Measurements from ENCODE around the gene PRKCI.

PRKCI gene

DNA sequence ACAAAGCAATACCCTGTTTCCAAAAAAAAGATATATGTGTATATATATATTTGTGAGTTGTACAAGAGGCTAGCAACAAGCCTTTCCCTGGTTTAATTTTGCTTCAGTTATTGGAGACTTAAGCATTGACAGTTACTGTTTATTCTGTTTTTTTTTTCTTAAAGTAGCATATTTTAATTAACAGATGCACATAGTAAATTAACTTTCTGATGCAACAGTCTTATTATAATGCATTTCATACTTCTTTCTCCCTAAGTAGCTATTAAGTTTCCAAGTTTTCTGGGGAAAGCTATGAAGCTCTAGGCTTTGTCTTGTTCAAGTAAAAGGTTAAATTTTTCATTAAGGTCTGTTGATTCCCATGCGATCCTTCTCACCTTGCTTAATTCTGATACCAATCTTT, 17.9 kb downstream of the PRKCI start:
- in situ Hi-C loops (cut with HindIII; ENCODE audit: low sequenced_read_pairs) = no loop called here
- no peak for DNase-seq (ENCODE audit: low read depth, low spot score)
- TF ChIP-seq, protein P1, sequence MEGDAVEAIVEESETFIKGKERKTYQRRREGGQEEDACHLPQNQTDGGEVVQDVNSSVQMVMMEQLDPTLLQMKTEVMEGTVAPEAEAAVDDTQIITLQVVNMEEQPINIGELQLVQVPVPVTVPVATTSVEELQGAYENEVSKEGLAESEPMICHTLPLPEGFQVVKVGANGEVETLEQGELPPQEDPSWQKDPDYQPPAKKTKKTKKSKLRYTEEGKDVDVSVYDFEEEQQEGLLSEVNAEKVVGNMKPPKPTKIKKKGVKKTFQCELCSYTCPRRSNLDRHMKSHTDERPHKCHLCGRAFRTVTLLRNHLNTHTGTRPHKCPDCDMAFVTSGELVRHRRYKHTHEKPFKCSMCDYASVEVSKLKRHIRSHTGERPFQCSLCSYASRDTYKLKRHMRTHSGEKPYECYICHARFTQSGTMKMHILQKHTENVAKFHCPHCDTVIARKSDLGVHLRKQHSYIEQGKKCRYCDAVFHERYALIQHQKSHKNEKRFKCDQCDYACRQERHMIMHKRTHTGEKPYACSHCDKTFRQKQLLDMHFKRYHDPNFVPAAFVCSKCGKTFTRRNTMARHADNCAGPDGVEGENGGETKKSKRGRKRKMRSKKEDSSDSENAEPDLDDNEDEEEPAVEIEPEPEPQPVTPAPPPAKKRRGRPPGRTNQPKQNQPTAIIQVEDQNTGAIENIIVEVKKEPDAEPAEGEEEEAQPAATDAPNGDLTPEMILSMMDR (IDR thresholded peaks at IDR 0.05; ENCODE audit: low read depth, low read length) = no peak
- H3K4me3 ChIP-seq (ENCODE audit: low read depth, low read length) = no peak overlapping the region

DNA sequence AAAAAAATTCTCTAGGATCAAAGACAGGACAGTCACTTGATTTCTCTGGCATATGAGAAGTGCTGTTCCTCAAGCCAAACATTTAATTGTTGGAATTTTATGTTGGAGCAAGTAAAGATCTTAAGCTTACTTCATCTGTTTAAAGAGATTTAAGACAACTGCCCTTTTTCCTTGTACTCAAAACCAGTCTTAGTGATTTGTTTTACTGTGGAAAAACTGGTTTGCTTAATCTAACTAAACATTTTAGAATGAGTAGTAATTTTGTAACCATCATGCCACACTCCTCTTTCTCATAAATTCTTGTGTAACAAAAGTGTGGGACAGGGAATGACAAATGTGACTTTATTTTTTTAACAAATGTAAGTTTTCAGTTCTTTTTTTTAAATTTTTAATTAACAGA, 18.4 kb downstream of the PRKCI start:
- in situ Hi-C loops (cut with HindIII; ENCODE audit: low sequenced_read_pairs) = no loop called here
- TF ChIP-seq, protein P1 (IDR thresholded peaks at IDR 0.05; ENCODE audit: low read depth, low read length) = no peak
- H3K4me3 ChIP-seq (ENCODE audit: low read depth, low read length) = no peak overlapping the region
- DNase-seq (ENCODE audit: low read depth, low spot score) = no peak

DNA sequence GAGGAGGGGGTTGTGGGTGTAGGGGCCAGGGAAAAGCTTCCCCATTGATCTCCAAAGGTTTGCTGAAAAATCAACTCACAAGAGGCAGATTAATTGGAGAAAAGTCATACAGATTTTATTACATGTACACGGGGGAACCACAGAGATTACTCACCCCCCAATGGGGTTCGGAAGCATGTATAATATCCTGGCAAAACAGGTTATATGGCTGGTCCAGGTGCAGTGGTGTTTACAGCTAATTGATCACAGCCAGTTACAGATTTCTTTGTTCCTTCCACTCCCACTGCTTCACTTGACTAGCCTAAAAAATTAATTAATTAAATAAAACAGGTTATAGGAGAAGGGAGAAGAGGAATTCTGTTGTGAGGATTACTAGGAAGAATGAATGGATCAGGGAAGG, 22.4 kb downstream of the PRKCI start:
- DNase-seq (ENCODE audit: low read depth, low spot score) = no peak
- no peak overlapping the region for H3K4me3 ChIP-seq (ENCODE audit: low read depth, low read length)
- TF ChIP-seq, protein P1 (IDR thresholded peaks at IDR 0.05; ENCODE audit: low read depth, low read length) = no peak
- in situ Hi-C loops (cut with HindIII; ENCODE audit: low sequenced_read_pairs) = no loop called here

DNA sequence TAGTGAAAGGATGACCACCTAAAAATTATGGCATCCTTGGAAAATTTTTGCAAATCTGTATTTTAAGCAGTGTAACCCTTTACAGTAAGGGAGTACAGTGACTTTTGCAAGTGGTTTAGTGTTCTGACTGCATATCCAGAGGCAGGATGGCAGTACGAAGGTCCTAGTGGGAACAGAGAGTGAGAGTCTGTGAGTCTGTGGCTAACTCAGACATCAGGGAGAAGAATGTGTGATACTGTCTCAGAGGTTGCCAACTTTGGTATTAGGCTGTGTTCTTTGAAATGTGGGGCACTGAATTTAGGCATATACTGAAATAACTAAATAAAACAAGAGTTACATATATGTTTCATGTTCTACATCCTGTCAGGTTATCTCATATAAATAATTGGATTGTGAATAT, 25.7 kb downstream of the PRKCI start:
- in situ Hi-C loops (cut with HindIII; ENCODE audit: low sequenced_read_pairs) = no loop called here
- TF ChIP-seq, protein P1 (IDR thresholded peaks at IDR 0.05; ENCODE audit: low read depth, low read length) = no peak
- DNase-seq (ENCODE audit: low read depth, low spot score) = no peak
- H3K4me3 ChIP-seq (ENCODE audit: low read depth, low read length) = no peak overlapping the region

DNA sequence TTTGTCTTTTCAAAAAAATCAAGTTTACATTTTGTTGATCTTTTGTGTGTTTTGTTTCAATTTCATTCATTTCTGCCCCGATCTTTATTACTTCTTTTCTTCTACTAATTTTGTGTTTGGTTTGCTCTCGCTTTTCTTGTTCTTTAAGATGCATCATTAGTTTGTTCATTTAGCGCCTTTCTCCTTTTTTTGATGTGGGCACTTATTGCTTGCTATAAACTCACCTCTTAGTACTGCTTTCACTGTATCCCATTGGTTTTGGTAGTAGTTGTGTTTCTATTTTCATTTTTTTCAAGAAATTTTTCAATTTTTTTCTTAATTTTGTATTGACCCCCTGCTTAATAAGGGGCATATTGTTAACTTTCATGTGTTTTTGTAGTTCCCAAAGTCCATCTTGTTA, 34.4 kb downstream of the PRKCI start:
- no peak for DNase-seq (ENCODE audit: low read depth, low spot score)
- TF ChIP-seq, protein P1 (IDR thresholded peaks at IDR 0.05; ENCODE audit: low read depth, low read length) = no peak
- in situ Hi-C loops (cut with HindIII; ENCODE audit: low sequenced_read_pairs) = no loop called here
- H3K4me3 ChIP-seq (ENCODE audit: low read depth, low read length) = no peak overlapping the region

DNA sequence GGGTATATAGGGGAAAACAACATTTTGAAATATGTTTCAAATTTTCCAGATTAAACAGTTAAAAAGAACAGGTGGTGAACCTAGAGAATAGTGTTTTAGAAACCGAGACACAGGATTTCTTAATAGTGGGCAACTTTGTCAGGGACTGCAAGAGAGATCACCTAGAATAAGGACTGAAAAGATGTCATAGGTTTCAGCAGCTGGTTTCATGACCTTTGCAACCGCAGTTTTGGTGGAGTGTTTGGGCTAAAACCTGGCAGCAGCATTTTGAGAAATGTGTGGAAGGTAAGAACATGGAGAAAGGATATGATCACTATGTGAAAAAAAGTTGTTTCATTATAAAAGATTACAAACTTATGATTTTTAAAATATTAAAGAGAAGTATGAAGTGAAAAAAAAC, 34.9 kb downstream of the PRKCI start:
- no peak overlapping the region for H3K4me3 ChIP-seq (ENCODE audit: low read depth, low read length)
- DNase-seq (ENCODE audit: low read depth, low spot score) = no peak
- in situ Hi-C loops (cut with HindIII; ENCODE audit: low sequenced_read_pairs) = no loop called here
- TF ChIP-seq, protein P1 (IDR thresholded peaks at IDR 0.05; ENCODE audit: low read depth, low read length) = no peak

DNA sequence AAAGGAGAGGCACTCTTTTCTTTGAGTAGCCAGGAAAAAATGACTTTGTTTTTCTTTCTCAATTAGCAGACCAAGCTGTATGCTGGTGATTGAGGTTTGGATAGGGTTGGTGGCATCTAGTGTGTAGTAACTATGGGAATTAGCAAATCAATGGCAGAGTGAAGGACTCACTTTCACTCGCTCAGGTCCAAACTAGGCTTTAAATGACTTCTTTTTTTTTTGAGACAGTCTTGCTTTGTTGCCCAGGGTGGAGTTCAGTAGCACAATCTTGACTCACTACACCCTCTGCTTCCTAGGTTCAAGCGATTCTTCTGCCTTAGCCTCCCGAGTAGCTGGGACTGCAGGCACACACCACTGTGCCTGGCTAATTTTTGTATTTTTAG, 35.9 kb downstream of the PRKCI start:
- TF ChIP-seq, protein P1 (IDR thresholded peaks at IDR 0.05; ENCODE audit: low read depth, low read length) = no peak
- H3K4me3 ChIP-seq (ENCODE audit: low read depth, low read length) = no peak overlapping the region
- DNase-seq (ENCODE audit: low read depth, low spot score) = no peak
- in situ Hi-C loops (cut with HindIII; ENCODE audit: low sequenced_read_pairs) = no loop called here

All from astrocyte of the spinal cord (primary cell).